Loucy (cell line): Measurements from ENCODE around the gene CYP2U1.

Experiments used
- EZH2phosphoT487 ChIP-seq: fragments of 200-600 bp; IDR thresholded peaks from 2 replicates; pipeline ENCODE4 v1.6.1; 2018; ENCODE audit warnings: antibody characterized with exemption, mild to moderate bottlenecking, moderate library complexity, borderline replicate concordance
- TF ChIP-seq, protein P1 (sequence below): fragments of 200-600 bp; sonication (generic); conservative IDR thresholded peaks from 2 replicates; pipeline ENCODE4 v1.5.1; 2014; ENCODE audit warnings: mild to moderate bottlenecking, antibody characterized with exemption, low read length

DNA sequence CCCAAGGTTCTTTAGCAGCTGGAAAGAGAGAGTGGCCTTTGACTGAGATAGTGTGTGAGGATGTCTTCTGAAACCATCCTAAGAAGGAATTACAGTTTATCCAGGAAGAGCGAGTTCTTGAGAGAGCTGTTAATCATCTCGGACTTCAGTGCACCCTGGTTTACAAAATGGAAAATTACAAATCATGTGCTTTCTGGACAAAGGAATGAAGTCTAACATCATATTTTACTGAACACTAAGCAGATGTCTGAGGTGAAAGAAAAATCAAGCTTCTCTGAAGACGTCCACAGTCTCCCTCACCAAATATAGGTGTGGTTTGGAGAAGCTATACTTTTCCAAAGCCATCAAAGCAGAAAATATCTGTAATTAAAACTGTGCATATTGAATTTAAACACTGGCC is 30.8 kb upstream of the CYP2U1 start:
- TF ChIP-seq, protein P1, sequence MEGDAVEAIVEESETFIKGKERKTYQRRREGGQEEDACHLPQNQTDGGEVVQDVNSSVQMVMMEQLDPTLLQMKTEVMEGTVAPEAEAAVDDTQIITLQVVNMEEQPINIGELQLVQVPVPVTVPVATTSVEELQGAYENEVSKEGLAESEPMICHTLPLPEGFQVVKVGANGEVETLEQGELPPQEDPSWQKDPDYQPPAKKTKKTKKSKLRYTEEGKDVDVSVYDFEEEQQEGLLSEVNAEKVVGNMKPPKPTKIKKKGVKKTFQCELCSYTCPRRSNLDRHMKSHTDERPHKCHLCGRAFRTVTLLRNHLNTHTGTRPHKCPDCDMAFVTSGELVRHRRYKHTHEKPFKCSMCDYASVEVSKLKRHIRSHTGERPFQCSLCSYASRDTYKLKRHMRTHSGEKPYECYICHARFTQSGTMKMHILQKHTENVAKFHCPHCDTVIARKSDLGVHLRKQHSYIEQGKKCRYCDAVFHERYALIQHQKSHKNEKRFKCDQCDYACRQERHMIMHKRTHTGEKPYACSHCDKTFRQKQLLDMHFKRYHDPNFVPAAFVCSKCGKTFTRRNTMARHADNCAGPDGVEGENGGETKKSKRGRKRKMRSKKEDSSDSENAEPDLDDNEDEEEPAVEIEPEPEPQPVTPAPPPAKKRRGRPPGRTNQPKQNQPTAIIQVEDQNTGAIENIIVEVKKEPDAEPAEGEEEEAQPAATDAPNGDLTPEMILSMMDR = no peak
- no peak for TF ChIP-seq EZH2phosphoT487
